Liver (tissue), 3 donors: ENCODE results near the gene RPL35.

Source experiments
- RAD21 ChIP-seq, 2 donors: IDR thresholded peaks; 2 replicates each; pipeline ENCODE4 v1.6.1; 2016; ENCODE audit warnings: antibody characterized with exemption in 2 of 2, mild to moderate bottlenecking in 2 of 2
- TAF1 ChIP-seq: conservative IDR thresholded peaks from 2 replicates; pipeline ENCODE4 v1.6.1; 2016; ENCODE audit warnings: antibody characterized with exemption, mild to moderate bottlenecking
- YY1 ChIP-seq: IDR thresholded peaks from 2 replicates; pipeline ENCODE4 v1.6.1; 2016; ENCODE audit warnings: antibody characterized with exemption, mild to moderate bottlenecking
- TF ChIP-seq, protein P1 (sequence below): IDR thresholded peaks from 2 replicates; pipeline ENCODE4 v1.6.1; 2016; ENCODE audit warnings: antibody characterized with exemption, mild to moderate bottlenecking
- TF ChIP-seq, protein P2 (sequence below): fragments of 150-350 bp; IDR thresholded peaks from 2 replicates; pipeline ENCODE4 v1.5.1; 2017; ENCODE audit warnings: improper control_type of control experiment, low read depth, low read length; ENCODE audit not compliant: missing input control
- donor health status: healthy.
- donor health status: healthy.

DNA sequence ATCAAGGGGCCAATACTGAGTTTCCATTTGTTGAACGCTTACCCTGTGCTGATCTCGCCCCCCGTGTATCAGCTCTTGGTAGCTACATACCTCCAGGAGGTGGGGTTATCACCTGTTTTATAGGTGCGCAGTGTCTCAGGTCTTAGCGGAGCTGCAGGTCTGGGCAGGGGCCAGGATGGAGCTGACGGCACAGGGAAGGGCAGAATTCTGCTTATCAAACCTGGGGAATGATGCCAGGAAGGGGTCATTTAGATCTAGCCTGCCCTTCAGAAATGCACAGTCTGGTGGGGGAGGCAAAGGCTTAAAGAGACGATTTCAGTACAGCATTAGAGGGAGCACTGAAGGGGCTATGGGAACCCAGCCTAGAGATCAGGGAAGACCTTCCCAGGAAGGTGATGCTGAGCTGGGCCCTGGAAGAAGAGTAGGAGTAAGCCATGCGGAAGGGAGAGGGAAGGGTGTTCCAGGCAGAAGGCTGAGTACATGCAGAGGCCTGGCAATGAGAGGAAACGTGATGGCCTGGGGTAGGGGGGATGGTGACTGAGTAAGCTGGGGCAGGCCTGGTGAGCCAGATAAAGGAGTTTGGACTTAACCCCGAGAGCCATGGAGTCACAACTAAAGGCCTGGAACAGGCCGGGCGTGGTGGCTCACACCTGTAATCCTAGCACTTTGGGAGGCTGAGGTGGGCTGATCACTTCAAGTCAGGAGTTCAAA, 53.4 kb downstream of the RPL35 start:
- no peak for TF ChIP-seq YY1
- TF ChIP-seq, protein P1, sequence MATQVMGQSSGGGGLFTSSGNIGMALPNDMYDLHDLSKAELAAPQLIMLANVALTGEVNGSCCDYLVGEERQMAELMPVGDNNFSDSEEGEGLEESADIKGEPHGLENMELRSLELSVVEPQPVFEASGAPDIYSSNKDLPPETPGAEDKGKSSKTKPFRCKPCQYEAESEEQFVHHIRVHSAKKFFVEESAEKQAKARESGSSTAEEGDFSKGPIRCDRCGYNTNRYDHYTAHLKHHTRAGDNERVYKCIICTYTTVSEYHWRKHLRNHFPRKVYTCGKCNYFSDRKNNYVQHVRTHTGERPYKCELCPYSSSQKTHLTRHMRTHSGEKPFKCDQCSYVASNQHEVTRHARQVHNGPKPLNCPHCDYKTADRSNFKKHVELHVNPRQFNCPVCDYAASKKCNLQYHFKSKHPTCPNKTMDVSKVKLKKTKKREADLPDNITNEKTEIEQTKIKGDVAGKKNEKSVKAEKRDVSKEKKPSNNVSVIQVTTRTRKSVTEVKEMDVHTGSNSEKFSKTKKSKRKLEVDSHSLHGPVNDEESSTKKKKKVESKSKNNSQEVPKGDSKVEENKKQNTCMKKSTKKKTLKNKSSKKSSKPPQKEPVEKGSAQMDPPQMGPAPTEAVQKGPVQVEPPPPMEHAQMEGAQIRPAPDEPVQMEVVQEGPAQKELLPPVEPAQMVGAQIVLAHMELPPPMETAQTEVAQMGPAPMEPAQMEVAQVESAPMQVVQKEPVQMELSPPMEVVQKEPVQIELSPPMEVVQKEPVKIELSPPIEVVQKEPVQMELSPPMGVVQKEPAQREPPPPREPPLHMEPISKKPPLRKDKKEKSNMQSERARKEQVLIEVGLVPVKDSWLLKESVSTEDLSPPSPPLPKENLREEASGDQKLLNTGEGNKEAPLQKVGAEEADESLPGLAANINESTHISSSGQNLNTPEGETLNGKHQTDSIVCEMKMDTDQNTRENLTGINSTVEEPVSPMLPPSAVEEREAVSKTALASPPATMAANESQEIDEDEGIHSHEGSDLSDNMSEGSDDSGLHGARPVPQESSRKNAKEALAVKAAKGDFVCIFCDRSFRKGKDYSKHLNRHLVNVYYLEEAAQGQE = no peak
- TF ChIP-seq RAD21 (IDR thresholded peaks at IDR 0.05) = no peak
- TF ChIP-seq, protein P2, sequence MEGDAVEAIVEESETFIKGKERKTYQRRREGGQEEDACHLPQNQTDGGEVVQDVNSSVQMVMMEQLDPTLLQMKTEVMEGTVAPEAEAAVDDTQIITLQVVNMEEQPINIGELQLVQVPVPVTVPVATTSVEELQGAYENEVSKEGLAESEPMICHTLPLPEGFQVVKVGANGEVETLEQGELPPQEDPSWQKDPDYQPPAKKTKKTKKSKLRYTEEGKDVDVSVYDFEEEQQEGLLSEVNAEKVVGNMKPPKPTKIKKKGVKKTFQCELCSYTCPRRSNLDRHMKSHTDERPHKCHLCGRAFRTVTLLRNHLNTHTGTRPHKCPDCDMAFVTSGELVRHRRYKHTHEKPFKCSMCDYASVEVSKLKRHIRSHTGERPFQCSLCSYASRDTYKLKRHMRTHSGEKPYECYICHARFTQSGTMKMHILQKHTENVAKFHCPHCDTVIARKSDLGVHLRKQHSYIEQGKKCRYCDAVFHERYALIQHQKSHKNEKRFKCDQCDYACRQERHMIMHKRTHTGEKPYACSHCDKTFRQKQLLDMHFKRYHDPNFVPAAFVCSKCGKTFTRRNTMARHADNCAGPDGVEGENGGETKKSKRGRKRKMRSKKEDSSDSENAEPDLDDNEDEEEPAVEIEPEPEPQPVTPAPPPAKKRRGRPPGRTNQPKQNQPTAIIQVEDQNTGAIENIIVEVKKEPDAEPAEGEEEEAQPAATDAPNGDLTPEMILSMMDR = no peak
- TF ChIP-seq TAF1 = no peak
